Kidney (tissue), 14 donors: ENCODE results near the gene ADAMTS3. TPM values are rescaled to one million over a fixed set of nuclear protein-coding genes. Genes with fewer than 3 reads are reported as not detected.
A peak's percentile ranks its signal among the peaks of the same experiment; 100 is the strongest.

Source experiments
- DNase-seq, 5 donors: peaks; one replicate each; pipeline ENCODE4 v3.0.0-alpha.2; 2013 to 2020
- FAIRE-seq: peaks from 2 replicates; lab custom pipeline; 2012; peaks lifted over from hg19 to GRCh38; lab: Jason Lieb, UNC
- H3K27ac ChIP-seq, 2 donors: one replicate each; pipeline ENCODE4 v1.7.0; 2013; ENCODE audit warnings: low read depth in 2 of 2, low read length in 2 of 2, inconsistent platforms in 1 of 2
- H3K27me3 ChIP-seq: one replicate; pipeline ENCODE4 v1.7.1; 2013; ENCODE audit warnings: low read length, inconsistent platforms; ENCODE audit not compliant: control insufficient read depth, insufficient read depth
- H3K36me3 ChIP-seq, 3 donors: one replicate each; pipeline versions ENCODE4 v1.7.0 to v1.7.1; 2013; ENCODE audit warnings: low read length in 3 of 3, control low read depth in 1 of 3, inconsistent platforms in 1 of 3; ENCODE audit not compliant: insufficient read depth in 3 of 3, control insufficient read depth in 2 of 3
- H3K4me1 ChIP-seq, 3 donors: one replicate each; pipeline versions ENCODE4 v1.7.0 to v1.7.1; 2013; ENCODE audit warnings: low read length in 3 of 3, inconsistent platforms in 1 of 3, low read depth in 1 of 3; ENCODE audit not compliant: control insufficient read depth in 2 of 3, insufficient read depth in 2 of 3
- H3K4me3 ChIP-seq, 3 donors: one replicate each; pipeline versions ENCODE4 v1.7.0 to v1.8.1; 2013; ENCODE audit warnings: low read length in 3 of 3, control low read depth in 1 of 3, inconsistent platforms in 1 of 3
- H3K9ac ChIP-seq, 3 donors: one replicate each; pipeline versions ENCODE4 v1.7.0 to v1.7.1; 2013; ENCODE audit warnings: low read length in 3 of 3, control low read depth in 1 of 3, inconsistent platforms in 1 of 3
- H3K9me3 ChIP-seq, 3 donors: one replicate each; pipeline versions ENCODE4 v1.7.0 to v1.7.1; 2013; ENCODE audit warnings: low read length in 3 of 3, control low read depth in 1 of 3, inconsistent platforms in 1 of 3; ENCODE audit not compliant: control insufficient read depth in 2 of 3, insufficient read depth in 1 of 3
- intact Hi-C: fragments of 100-400 bp; cut with DNase I; formaldehyde crosslinking; loops from one replicate; pipeline ENCODE4 v1.11.1; 2022
- polyA plus RNA-seq: library from polyadenylated mRNA; stranded (reverse); fragments of 350-450 nt; fragmentation: Illumina TruSeq; extraction: RNeasy Lipid Tissue Mini Kit (QIAGEN cat#74804); gene quantifications from one replicate; pipeline ENCODE4 v1.2.3, GENCODE V29; 2014; ENCODE audit warnings: low read depth, low replicate concordance; ENCODE audit not compliant: insufficient read depth
- total RNA-seq: library from RNA; stranded (reverse); fragmentation: NEBNext Ultra II Directional; extraction: Animal tissue kit (Norgen Biotek cat#: 25700); gene quantifications from one replicate; pipeline ENCODE4 v1.2.1, GENCODE V29; 2021
- TF ChIP-seq, protein P1 (sequence below): IDR thresholded peaks from 3 replicates; pipeline ENCODE4 v1.5.1; 2012; ENCODE audit warnings: mild to moderate bottlenecking, moderate library complexity, borderline replicate concordance; ENCODE audit not compliant: insufficient read depth; ENCODE audit errors: extremely low read depth
- donor health status: control.
- donor health status: control.
- donor health status: control.
- donor health status: control.
- donor health status: control.
- donor health status: DM: yes; HTN: yes; CAD: no.
- donor health status: Normal renal cell carcinoma (clear cell type).

ADAMTS3 gene
- total and polyA plus RNA-seq, 2 donors from 2014 or later, result 0.56 to 4.2 TPM

DNA sequence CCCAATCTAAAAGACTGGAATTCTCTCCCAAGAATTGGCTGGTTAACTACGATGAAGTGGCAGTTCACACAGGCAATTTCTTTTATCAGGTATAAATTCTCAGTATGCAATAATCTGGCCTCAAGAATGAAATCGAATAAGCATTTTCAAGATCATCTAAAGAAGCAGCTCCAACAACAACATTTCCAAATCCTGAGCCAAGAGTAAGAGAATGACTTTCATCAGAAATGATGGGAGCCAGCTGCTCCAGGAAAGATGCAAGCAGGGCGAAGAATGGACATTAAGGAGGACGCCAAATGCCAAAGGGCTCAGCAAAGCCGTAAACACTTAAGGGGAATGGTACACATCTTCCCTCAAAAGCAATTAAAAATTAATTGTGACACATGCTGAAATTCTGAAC, 12.0 kb downstream of the ADAMTS3 start:
- intact Hi-C loops, result no loop called here
- DNase-seq, result peak in 2 of 5 donors; percentile 34 to 36
- no peaks in the 10 kb centered on the region for H3K27me3 ChIP-seq

DNA sequence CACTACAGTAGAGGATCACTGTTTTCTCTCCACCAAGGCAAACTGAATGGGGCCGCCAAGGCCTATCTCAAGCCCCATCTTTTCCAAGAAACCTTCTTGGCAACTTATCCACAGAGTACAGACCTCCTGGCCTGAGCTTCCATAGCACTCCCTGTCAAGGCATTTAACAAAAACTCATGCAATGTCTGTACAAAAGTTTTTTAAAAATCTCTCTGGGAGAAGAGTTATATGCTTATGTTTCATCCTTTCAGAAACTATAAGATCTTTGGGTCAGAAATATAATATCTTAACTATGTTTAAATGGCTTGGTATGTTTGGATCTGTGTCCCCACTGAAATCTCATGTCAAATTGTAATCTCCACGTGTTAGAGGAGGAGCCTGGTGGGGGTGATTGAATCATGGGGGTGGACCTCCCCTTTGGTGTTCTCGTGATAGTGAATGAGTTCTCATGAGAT, 13.6 kb downstream of the ADAMTS3 start:
- Histone ChIP-seq H3K4me1 (no peaks in the 10 kb centered on the region), H3K27me3 (no peaks in the 10 kb centered on the region), H3K9me3 (no peaks in the 10 kb centered on the region), H3K9ac (no peak overlapping the region), H3K36me3 (no peaks in the 10 kb centered on the region), H3K27ac (no peak overlapping the region), H3K4me3 (no peak overlapping the region)
- TF ChIP-seq, protein P1, sequence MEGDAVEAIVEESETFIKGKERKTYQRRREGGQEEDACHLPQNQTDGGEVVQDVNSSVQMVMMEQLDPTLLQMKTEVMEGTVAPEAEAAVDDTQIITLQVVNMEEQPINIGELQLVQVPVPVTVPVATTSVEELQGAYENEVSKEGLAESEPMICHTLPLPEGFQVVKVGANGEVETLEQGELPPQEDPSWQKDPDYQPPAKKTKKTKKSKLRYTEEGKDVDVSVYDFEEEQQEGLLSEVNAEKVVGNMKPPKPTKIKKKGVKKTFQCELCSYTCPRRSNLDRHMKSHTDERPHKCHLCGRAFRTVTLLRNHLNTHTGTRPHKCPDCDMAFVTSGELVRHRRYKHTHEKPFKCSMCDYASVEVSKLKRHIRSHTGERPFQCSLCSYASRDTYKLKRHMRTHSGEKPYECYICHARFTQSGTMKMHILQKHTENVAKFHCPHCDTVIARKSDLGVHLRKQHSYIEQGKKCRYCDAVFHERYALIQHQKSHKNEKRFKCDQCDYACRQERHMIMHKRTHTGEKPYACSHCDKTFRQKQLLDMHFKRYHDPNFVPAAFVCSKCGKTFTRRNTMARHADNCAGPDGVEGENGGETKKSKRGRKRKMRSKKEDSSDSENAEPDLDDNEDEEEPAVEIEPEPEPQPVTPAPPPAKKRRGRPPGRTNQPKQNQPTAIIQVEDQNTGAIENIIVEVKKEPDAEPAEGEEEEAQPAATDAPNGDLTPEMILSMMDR, result no peak
- DNase-seq, result no peak
- FAIRE-seq, result no peak
- intact Hi-C loops, result no loop called here

More for the DNA sequence above, 12.0 kb downstream of the ADAMTS3 start:
- Histone ChIP-seq H3K4me3 (no peak overlapping the region), H3K36me3 (no peaks in the 10 kb centered on the region), H3K9me3 (no peaks in the 10 kb centered on the region), H3K27ac (no peak overlapping the region), H3K9ac (no peak overlapping the region), H3K4me1 (no peaks in the 10 kb centered on the region)
- TF ChIP-seq, protein P1, result no peak
- no peak for FAIRE-seq

DNA sequence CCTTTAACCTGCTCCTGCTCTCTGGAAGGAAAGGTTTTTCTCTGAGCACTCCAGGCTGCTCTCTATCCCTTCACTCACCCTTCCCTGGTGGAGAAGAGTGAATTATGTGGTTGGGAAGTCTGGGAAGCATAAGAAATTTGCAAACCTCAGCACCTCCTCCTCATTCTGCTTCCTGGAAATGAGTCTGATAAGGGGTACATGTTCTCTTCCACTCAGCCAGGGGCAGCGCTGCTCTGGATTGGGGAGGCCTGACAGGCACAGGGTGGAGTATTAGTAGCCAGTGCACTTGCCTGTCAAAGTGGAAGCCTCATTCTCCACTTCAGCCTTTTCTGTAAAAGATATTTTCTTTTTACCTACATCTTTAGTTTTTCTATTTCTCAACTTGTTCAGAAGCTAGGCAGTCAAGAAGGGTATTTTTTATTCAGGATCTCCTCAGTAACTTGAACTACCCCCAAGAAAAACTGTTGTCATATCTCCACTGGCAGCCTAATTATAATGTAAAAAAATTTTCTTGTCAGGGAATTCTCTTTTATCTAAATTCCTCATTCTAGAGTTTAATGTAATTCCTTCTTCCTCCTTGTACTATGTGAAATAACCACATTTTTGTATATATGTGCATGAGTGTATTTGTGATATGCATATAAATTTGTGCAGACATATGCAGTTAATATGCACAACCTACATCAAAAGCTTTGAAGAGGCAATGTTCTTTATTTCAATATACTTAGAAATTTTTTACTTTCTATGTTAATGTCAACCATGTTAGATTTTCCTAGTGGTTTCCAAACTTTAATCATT, 15.3 kb downstream of the ADAMTS3 start:
- no peak overlapping the region for H3K27ac ChIP-seq
- DNase-seq, result peak in 1 of 5 donors; percentile 17
- TF ChIP-seq, protein P1, result no peak
- no peaks in the 10 kb centered on the region for H3K4me1 ChIP-seq
- H3K9me3 ChIP-seq, result no peaks in the 10 kb centered on the region
- intact Hi-C loops, result no loop called here
- H3K36me3 ChIP-seq, result no peaks in the 10 kb centered on the region
- no peaks in the 10 kb centered on the region for H3K27me3 ChIP-seq
- no peak overlapping the region for H3K9ac ChIP-seq
- no peak for FAIRE-seq
- no peak overlapping the region for H3K4me3 ChIP-seq
